ENCODE data around the gene CMTM2. TPM values are rescaled to one million over a fixed set of nuclear protein-coding genes. Genes with fewer than 3 reads are reported as not detected.
A peak's percentile ranks its signal among the peaks of the same experiment; 100 is the strongest.

CMTM2 gene
- total and polyA plus RNA-seq, 8 donors, result 0.21 to 0.84 (median 0.65) TPM; not detected in 5

GRCh38 chr16:66588981-66589713 is 9.9 kb downstream of the CMTM2 start:
- peak in 1 of 6 donors; percentile 51 for DNase-seq
- H3K4me1 ChIP-seq, result no peaks in the 10 kb centered on the region
- 93 to 94% methylated on average over 8 of the region's 8 CpGs for WGBS, 2 donors
- peak in 3 of 4 donors; percentile 73 to 86 (median 78) for ATAC-seq
- H3K27ac ChIP-seq, result no peak overlapping the region
- no peaks in the 10 kb centered on the region for H3K36me3 ChIP-seq
- H3K27me3 ChIP-seq, result no peaks in the 10 kb centered on the region
- no peak overlapping the region for H3K4me3 ChIP-seq
- FAIRE-seq, result no peak
- TF ChIP-seq, protein P1, sequence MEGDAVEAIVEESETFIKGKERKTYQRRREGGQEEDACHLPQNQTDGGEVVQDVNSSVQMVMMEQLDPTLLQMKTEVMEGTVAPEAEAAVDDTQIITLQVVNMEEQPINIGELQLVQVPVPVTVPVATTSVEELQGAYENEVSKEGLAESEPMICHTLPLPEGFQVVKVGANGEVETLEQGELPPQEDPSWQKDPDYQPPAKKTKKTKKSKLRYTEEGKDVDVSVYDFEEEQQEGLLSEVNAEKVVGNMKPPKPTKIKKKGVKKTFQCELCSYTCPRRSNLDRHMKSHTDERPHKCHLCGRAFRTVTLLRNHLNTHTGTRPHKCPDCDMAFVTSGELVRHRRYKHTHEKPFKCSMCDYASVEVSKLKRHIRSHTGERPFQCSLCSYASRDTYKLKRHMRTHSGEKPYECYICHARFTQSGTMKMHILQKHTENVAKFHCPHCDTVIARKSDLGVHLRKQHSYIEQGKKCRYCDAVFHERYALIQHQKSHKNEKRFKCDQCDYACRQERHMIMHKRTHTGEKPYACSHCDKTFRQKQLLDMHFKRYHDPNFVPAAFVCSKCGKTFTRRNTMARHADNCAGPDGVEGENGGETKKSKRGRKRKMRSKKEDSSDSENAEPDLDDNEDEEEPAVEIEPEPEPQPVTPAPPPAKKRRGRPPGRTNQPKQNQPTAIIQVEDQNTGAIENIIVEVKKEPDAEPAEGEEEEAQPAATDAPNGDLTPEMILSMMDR (IDR thresholded peaks at IDR 0.05), result peak in 1 of 4 donors; percentile 12
- intact Hi-C loops (cut with DNase I), result no loop called here
- H3K9me3 ChIP-seq, result no peaks in the 10 kb centered on the region

DNA sequence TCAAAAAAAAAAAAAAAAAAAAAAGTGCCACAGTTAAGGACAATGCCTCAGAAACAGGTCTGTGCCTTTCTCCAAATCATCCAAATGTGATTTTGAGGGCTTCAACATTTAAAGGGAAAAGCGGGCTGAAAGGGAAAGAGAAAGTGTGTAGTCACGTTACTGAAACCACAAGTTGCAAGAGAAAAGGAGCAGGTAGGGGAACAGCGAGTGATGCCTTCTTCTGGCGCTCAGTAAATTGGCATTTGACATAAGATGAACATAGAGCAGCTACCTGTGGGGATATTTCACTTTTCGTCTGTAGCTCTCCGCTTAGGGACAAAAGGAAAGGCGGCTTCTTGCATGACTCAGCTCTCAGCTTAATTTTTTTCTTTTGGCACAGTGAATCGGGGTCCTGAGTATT is 11.1 kb downstream of the CMTM2 start:
- ATAC-seq, result no peak
- FAIRE-seq, result no peak
- 87 to 90% methylated on average over 8 of the region's 8 CpGs for WGBS, 2 donors

DNA sequence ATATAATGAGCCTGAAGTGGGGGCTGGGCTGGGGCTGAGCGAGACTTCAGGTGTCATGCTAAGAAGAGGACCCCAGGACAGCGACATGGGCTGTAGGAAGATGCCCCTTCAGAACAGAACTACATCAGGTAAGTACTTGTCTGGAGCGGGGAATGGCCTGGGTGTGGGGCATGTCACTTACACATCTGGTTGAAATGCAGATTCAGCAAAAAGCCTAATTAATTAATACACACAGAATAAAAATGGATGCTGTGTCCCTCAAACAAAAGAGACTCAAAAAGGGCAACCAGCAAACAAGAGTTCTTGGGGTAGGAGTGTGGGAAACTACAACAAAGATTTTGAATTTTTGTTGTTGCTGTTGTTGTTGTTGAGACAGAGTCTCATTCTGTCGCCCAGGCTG is 11.8 kb downstream of the CMTM2 start:
- Histone ChIP-seq H3K36me3 (no peaks in the 10 kb centered on the region), H3K9me3 (no peaks in the 10 kb centered on the region), H3K27ac (no peak overlapping the region), H3K4me3 (no peak overlapping the region), H3K27me3 (no peaks in the 10 kb centered on the region), H3K4me1 (no peaks in the 10 kb centered on the region)
- no peak for ATAC-seq
- intact Hi-C loops (cut with DNase I), result no loop called here
- FAIRE-seq, result no peak
- no peak for DNase-seq
- 92 to 94% methylated on average over 4 of the region's 4 CpGs for WGBS, 2 donors
- TF ChIP-seq, protein P1 (IDR thresholded peaks at IDR 0.05), result no peak

More for the DNA sequence above, 11.1 kb downstream of the CMTM2 start:
- Histone ChIP-seq H3K4me1 (no peaks in the 10 kb centered on the region), H3K27ac (no peak overlapping the region), H3K36me3 (no peaks in the 10 kb centered on the region), H3K4me3 (no peak overlapping the region), H3K9me3 (no peaks in the 10 kb centered on the region), H3K27me3 (no peaks in the 10 kb centered on the region)
- DNase-seq, result no peak
- intact Hi-C loops (cut with DNase I), result no loop called here
- TF ChIP-seq, protein P1 (IDR thresholded peaks at IDR 0.05), result no peak

DNA sequence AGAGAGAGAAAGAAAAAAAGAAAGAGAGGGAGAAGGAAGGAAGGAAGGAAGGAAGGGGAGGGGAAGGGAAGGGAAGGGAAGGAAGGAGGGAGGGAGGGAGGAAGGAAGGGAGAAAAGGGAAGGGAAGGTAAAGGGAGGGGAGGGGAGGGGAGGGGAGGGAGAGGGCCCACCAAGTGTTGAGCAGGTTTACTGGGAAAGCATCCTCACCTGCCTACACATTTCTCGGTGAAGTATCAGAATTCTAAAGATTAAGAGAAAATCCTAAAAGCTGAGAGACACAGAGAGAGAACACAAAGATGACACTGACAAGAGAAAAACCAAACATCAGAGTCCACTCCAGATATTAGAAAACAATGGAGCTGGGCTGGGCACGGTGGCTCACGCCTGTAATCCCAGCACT is 13.0 kb downstream of the CMTM2 start:
- ATAC-seq (no peak), FAIRE-seq (no peak), DNase-seq (no peak)
- Histone ChIP-seq H3K27ac (no peak overlapping the region), H3K27me3 (no peaks in the 10 kb centered on the region), H3K36me3 (no peaks in the 10 kb centered on the region), H3K4me3 (no peak overlapping the region), H3K9me3 (no peaks in the 10 kb centered on the region), H3K4me1 (no peaks in the 10 kb centered on the region)
- intact Hi-C loops (cut with DNase I), result no loop called here
- TF ChIP-seq, protein P1 (IDR thresholded peaks at IDR 0.05), result no peak
- 85 to 91% methylated on average over 3 of the region's 3 CpGs for WGBS, 2 donors

GRCh38 chr16:66592814-66593213 is 13.6 kb downstream of the CMTM2 start:
- ATAC-seq, result no peak

More at GRCh38 chr16:66592814-66593213, 13.6 kb downstream of the CMTM2 start:
- Histone ChIP-seq H3K27ac (no peak overlapping the region), H3K27me3 (no peaks in the 10 kb centered on the region), H3K4me1 (no peaks in the 10 kb centered on the region), H3K36me3 (no peaks in the 10 kb centered on the region), H3K9me3 (no peaks in the 10 kb centered on the region), H3K4me3 (no peak overlapping the region)
- no peak for FAIRE-seq
- intact Hi-C loops (cut with DNase I), result no loop called here
- TF ChIP-seq, protein P1 (IDR thresholded peaks at IDR 0.05), result no peak
- WGBS, 2 donors, result 99 to 100% methylated on average over 3 of the region's 3 CpGs
- no peak for DNase-seq

Measured in pancreas (tissue), 10 donors.